ENCODE data around the gene ALDH3A2.

GRCh38 chr17:19644493-19645210 lies 3.9 kb upstream of the ALDH3A2 start:
- TF ChIP-seq CTCF (conservative IDR thresholded peaks at IDR 0.05; ENCODE audit: low read depth, low read length), result no peak
- TF ChIP-seq EZH2 (IDR thresholded peaks at IDR 0.05; ENCODE audit: borderline replicate concordance, low read depth, low read length, poor library complexity, severe bottlenecking), result no peak
